HUDEP-2 (cell line): Measurements from ENCODE around the gene SERINC2.
"Not testable (repeated sequence)": the region's sequence is repeated elsewhere in the genome, so short reads cannot be mapped to it uniquely, and the experiment has no call there.

ENCODE experiments used
- DNase-seq, 76 experiments: peaks; one replicate each; lab custom pipeline; 2025; ENCODE audit not compliant: unreplicated experiment in 76 of 76; lab: John Stamatoyannopoulos, UW

The SERINC2 gene

DNA sequence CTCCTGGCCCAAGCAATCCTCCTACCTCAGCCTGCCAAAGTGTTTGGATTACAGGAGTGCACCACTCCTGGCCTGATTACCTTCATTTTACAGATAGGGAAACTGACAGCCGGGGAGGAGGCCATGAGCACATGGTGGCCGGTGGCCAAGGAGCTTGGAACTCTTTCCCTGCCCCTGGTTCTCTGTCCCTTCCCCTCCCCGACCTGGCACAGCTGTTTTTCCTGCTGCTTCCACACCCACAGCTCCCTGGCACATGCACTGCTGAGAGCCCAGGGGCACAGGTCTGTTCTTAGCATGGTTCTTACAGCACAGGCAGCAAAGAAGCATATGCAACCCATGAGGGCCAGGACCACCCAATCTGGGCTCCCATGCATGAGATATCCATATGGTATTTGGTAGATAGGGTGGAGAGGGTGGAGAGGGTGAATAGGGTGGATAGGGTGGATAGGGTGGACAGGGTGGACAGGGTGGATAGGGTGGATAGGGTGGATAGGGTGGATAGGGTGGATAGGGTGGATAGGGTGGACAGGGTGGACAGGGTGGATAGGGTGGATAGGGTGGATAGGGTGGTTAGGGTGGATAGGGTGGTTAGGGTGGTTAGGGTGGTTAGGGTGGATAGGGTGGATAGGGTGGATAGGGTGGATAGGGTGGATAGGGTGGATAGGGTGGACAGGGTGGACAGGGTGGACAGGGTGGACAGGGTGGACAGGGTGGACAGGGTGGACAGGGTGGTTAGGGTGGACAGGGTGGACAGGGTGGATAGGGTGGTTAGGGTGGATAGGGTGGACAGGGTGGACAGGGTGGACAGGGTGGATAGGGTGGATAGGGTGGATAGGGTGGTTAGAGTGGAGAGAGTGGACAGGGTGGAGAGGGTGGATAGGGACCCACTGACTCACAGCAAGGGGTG, 18.6 kb downstream of the SERINC2 start:
- not testable (repeated sequence) for DNase-seq

DNA sequence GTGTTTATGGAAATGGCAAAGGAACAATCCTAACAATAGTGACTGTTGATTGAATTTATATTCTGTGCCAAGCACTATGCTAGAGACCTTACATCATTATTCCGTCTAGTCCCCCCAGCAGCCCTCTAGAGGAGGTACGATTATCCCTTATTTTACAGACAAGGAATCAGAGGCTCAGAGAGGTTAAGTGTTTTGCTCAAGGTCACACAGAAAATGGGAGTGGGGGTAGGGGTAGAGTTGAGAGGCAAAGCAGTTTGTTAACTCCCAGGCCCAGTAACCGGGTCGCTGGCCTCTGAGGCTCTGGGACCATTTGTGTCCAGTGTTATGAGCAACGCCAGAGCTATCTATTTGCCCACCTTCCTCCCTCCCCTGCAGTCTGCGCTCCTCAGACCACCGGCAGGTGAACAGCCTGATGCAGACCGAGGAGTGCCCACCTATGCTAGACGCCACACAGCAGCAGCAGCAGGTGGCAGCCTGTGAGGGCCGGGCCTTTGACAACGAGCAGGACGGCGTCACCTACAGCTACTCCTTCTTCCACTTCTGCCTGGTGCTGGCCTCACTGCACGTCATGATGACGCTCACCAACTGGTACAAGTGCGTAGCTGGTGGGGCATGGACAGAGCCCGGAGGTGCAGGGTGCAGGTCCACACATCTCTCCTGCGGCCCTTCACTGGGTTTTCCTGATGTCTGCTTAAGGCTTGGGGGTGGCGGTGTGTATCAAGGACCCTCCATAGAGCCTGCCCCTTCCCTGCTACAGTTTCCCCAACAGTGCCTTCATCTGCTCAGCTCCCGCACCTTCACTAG, 19.8 kb downstream of the SERINC2 start:
- DNase-seq: no peak

DNA sequence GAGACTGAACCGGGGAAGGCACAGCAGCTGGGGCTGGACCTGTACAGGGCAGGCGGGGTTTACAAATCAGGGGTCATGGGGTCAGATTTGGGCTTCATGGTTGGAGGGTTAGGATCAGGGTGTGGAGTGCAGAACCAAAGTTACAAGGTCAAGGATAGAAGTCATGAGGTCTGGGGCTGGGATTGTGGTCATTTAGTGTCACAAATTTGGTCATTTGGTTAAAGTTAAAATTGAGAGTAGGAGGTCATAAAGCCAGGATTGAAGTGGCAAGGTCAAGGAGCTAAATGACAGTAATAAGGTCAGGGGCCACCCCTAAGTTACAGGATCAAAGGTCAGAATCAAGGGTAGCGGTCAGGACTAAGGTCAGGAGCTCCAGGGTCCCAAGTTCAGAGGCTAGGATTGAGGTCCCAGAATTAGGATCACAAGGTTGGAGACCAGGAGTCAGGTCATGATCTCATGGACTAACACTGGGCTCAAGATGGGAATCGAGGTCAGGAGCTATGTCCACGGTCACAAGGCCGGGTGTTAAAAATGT, 20.4 kb downstream of the SERINC2 start:
- no peak for DNase-seq

DNA sequence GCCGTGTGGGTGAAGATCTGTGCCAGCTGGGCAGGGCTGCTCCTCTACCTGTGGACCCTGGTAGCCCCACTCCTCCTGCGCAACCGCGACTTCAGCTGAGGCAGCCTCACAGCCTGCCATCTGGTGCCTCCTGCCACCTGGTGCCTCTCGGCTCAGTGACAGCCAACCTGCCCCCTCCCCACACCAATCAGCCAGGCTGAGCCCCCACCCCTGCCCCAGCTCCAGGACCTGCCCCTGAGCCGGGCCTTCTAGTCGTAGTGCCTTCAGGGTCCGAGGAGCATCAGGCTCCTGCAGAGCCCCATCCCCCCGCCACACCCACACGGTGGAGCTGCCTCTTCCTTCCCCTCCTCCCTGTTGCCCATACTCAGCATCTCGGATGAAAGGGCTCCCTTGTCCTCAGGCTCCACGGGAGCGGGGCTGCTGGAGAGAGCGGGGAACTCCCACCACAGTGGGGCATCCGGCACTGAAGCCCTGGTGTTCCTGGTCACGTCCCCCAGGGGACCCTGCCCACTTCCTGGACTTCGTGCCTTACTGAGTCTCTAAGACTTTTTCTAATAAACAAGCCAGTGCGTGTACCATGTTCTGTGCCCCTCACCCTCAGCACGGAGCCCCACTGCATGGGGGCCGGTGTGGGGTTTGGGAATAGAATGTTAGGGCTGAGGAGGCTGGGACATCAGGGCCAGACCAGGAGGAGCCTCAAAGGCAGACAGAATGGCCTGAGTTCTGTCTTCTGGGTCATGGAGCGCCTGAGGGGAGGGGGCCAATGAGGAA, 21.3 kb downstream of the SERINC2 start:
- DNase-seq: no peak

DNA sequence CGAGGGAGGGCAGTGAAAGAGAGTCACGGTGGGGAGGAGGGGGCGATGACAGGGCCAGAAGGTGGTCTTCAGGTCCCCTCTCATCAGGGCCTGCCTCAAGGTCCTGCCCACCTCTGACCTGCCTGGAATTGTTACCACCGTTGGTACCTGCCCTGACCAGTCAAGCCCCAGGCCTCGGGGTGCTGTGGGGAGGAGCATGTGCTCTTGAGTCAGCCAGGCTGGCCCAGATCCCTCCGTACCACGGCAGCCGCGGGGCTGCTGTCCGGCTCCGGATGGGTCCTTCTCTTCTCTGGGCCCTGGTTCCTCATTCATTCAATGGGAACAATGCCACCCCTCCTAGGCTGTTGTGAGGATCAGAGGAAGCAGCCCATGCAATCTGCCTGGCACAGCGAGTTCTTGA, 22.0 kb downstream of the SERINC2 start:
- DNase-seq: no peak

DNA sequence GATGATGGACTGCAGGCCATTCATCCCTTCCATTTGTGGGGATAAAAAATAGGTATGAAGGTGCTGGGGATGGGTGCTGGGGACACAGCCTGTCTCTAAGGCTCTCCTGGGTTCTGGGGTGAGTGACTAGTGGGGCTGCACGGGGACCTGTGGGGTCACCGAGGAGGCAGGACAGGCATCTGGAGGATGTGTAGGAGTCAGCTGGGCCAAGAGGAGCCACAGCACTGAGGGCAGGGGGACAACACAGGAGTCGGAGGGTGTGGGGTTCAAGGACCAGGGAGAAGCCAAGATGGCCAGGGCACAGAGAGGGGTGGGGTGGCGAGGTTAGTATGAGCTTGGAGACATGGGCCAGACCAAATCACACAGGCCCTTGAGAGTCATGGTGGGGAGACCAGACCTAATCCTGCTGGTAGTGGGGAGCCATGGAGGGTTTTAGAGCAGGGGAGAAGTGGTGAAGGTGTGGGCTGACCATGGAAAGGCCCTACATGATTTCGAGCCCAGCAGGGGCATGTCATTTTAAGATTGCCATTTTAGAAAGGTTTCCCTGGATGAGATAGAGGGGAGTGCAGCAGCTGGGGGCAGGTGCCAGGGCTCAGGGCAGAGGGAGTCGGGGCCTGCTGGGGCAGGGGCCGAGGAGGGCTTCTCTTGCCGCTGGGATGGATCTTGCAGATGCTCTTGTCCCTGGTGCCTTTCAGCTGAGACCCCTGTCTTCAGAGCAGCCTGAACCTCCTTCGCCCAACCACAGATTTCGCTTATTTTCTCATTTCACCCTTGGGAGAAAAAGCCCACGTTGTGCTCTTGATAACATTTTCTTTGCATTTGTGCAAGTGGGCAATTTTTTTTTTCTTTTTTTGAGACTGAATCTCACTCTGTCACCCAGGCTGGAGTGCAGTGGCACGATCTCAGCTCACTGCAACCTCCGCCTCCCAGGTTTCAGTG, 22.7 kb downstream of the SERINC2 start:
- no peak for DNase-seq

DNA sequence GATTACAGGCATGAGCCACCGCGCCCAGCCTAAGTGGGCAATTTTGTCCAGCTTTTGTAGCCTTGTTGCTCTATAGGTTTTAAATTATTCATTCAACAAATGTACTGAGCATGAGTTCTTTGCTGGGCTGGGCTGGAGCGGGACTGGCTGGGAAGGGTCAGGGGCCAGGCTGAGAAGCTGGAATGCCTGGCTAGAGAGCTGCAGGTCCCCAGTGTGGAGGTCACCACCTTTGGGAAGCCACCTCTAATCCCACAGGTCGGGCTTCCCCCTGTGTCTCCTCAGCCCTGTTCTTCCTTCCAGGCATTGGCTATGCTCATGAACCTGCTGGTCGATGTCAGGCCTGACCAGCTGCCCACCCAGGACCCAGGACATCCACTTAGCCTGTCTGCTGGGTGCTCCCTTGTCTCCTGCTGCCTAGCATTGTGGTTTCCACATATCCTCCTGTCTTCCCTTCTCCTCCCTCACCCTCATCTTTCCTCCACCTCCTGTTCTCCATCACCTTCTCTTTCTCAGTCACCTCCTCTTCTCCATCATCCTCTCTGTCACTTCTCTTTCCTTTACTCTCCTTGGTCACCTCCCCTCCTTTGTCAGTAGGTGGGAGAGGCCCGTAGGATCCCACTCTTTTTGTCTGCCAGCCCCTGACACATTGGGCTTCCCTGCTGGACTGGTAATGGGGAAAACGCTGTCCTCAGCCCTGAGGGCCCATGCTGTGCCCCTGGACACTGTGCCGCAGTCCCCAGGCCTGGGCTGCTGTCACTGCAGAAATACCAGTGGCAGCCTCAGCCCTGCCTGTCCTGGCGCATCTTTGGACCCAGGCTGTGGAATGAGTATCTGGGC, 23.8 kb downstream of the SERINC2 start:
- no peak for DNase-seq

DNA sequence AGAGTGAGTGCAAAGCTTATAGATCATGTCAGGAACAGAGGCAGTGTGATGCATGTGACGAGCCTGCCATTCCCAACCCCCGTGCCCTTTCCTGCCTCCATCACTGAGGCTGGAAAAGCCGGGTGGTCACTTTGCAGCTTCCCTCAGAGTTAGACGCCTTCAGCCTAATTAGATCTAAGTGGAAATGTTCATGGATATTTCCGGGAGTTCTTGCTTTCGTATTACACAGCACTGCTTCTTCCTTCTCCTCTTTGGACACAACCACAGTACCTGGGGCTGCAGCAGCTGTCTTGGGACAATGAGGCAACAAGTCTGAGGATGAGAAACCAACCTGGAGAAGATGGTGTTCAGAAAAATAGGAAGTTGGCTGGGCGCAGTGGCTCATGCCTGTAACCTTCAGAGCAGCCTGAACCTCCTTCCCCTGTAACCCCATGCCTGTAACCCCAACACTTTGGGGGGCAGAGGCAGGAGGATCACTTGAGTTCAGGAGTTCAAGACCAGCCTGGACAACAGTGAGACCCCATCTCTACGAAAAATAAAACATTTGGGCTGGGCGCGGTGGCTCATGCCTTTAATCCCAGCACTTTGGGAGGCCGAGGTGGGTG, 24.5 kb downstream of the SERINC2 start:
- no peak for DNase-seq

DNA sequence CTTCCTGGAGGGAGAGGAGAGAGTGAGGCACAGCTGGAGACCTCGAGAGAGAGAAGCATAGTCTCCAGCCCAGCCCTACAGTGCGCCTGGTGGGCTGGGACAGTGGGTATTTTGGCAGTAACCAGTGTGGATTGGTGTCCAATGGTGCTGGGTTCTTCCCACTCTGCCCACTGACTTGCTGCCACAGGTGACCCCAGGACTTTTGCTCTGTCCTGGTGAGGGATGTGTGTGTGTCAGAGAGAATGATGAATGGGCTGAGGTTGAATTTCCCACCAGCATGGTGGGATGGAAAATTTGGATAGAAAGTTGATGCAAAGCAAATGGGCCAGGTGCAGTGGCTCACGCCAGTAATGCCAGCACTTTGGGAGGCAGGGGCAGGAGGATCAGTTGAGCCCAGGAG, 26.3 kb downstream of the SERINC2 start:
- DNase-seq: no peak

DNA sequence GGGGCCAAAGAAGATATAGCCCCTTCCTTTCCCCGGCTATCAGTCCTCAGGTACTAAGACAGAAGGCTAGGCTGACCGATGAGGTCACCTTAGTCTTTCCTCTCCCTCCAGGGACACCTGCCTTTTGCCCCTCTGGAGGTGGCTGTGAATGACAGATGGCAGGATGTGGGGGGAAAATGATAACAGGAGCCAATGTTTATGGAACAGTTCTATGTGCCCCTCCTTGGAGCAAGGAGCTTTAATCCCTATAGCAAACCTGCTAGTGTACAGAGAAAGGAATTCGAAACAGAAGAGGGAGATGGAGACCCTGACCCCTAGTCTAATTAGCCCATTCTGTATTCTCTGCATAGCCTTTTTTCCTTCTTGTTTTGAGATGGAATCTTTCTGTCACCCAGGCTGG, 28.1 kb downstream of the SERINC2 start:
- DNase-seq: no peak

DNA sequence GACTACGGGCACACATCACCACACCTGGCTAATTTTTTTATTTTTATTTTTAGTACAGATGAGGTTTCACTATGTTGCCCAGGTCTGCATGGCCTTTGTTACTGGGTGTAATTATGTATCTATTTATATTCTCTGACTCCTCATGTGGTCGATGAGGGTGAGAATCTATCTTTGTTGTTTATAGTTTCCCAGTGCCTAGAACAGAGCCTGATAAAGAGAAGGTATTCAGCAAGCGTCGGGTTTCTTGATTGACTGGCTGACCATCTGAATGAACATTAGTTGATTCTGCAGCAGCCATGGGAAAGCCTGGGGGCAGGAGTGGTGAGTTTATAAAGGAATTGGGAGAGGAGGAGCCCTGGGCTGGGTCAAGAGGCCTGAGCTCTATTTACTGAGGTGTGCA, 28.5 kb downstream of the SERINC2 start:
- DNase-seq: no peak

DNA sequence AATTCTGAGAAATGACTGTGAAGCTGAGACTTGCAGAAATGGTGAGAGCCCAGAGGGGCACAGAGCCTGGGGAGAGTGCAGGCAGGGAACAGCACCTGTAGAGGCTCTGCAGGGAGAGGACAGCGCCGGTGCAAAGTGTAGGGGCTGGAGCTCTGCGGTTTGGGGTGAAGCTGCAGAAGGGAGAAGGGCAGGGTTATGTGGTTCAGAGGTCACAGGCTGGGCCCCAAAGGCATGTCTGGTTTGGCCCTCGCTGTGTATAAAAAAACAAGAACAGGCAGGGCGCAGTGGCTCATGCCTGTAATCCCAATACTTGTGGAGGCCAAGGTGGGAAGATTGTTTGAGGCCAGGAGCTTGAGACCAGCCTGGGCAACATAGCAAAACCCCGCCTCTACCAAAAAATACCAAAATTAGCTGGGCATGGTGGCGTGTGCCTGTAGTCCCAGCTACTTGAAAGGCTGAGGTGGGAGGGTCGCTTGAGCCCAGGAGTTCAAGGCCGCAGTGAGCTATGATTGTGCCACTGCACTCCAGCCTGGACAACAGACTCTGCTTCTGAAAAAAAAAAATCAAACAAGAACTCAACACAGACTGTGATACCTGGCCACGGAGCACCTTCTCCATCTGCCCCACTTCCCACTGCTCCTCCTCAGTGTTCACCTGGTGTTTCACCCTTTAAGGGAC, 29.1 kb downstream of the SERINC2 start:
- DNase-seq: no peak

DNA sequence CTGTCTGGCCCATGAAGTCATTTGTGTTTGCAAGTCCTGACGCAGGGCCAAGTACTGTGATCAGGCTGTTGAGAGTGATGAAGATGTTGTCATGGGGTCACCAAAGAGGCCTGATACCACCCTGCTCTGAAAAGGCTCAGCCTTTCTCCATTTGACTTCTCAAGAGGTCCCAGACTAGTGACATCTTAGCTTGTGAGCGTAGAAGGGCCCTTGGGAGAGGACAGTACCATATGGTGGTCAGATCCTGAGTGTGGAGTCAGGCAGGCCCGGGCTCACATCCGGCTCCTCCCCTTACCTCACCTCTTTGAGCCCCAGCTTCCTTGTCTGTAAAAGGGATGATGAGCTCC, 29.6 kb downstream of the SERINC2 start:
- no peak for DNase-seq

DNA sequence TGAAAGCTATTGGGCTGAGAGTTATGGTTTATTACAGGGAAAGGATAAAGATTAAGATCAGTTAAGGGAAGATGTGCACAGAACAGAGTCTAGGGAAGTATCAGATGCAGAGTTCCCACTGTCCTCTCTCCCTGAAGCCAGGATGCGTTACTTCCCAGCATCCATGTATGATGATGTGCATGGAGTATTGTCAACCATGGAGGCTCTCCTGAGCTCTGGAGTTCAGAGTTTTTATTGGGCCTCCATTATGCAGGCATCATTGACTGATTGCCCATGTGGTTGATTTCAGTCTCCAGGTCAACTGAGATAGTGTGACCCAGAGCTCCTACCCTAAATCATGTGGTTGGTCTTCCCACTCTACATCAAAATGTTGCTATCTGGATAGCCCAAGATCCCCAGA, 30.7 kb downstream of the SERINC2 start:
- DNase-seq: no peak

DNA sequence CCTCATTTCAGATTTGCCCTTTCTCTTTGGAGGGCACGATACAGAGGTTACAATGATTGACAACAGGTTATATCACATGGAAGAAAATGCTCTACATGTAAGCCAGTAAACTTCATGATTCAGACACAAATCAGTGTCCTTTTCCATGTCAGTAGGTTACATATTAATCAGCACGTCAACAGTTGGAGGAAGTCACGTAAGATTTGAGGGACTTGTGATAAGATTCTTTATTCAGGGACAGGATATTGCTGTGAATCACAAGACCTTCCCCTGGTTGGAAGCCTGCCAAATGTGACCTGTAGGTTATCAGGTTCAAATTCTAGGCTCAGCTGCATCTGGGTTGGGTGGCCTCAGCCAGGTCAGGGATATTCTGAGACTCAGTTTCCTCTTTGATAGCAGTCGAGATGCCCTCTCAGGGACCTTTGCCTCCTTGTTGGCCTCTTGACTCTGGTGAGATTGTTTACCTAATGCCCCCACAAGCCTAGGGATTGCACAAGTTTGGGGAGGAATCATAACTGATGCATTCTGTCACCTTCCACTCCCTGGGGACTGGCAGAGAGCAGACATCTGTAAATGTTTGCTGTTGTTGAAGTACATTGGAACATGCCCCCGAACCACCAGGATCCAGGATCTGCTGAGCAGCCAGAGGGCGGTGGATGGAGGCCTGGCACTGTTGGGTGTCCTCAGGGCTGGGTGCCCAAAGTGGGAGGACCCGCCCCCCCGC, 31.9 kb downstream of the SERINC2 start:
- DNase-seq: no peak

DNA sequence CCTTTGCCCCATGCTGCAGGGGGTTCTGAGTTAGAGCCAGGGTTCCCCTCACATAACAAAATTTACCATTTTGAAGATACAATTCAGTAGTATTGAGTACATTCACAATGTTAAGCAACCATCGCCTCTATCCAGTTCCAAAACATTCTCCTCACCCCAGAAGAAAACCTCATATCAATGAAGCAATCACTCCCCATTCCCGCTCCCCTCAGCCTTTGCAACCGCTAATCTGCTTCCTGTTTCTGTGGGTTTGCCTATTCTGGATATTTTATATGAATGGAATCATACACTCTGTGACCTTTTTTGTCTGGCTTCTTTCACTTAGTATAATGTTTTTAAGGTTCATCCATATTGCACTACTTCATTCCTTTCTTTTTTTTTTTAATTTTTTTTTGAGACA, 32.9 kb downstream of the SERINC2 start:
- no peak for DNase-seq

DNA sequence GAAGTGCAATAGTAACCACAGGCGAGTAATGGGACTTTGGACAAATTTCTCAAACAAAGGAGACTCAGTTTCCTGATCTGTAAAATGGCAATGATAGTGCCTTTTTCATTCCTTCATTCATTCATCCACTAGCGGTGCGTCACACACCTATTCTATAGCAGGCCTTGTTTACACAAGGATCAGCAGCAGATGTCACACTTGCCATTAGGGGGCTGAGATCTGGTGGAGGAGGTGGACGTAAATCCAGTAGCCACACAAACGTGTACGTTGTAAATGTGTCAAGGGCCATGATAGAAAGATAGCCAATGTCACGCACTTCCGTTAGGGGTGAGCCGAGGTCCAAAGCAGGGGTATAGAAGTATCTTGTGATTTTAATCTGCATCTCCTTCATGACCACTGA, 34.2 kb downstream of the SERINC2 start:
- DNase-seq: no peak
